HUES64 (cell line): ENCODE data around the gene SLC14A1.
"Not testable (repeated sequence)": the region's sequence is repeated elsewhere in the genome, so short reads cannot be mapped to it uniquely, and the experiment has no call there.

ENCODE experiments used
- H3K27ac ChIP-seq: 2 replicates; pipeline ENCODE4 v1.7.0; 2013; ENCODE audit warnings: low read depth, low read length, inconsistent platforms
- H3K27me3 ChIP-seq: 2 replicates; pipeline ENCODE4 v1.6.1; 2013; ENCODE audit warnings: mild to moderate bottlenecking, low read length; ENCODE audit not compliant: insufficient read depth
- H3K36me3 ChIP-seq: 2 replicates; pipeline ENCODE4 v1.6.1; 2013; ENCODE audit warnings: mild to moderate bottlenecking, low read length; ENCODE audit not compliant: insufficient read depth
- H3K4me1 ChIP-seq: 2 replicates; pipeline ENCODE4 v1.6.1; 2013; ENCODE audit warnings: mild to moderate bottlenecking, low read length, moderate library complexity; ENCODE audit not compliant: insufficient read depth
- H3K4me3 ChIP-seq: 2 replicates; pipeline ENCODE4 v1.5.1; 2013; ENCODE audit warnings: mild to moderate bottlenecking, low read length, moderate library complexity
- H3K9ac ChIP-seq: 2 replicates; pipeline ENCODE4 v1.6.1; 2013; ENCODE audit warnings: mild to moderate bottlenecking, low read depth, low read length
- H3K9me3 ChIP-seq: 2 replicates; pipeline ENCODE4 v1.6.1; 2013; ENCODE audit warnings: low read depth, low read length; ENCODE audit not compliant: insufficient read depth
- WGBS: fragments of 150-250, 120-280 bp; methylation state at CpG from one replicate; pipeline ENCODE4 v1.1.7; 2013; ENCODE audit warnings: missing lambda C conversion rate; 5-methylcytosine and 5-hydroxymethylcytosine counted together

SLC14A1 gene

GRCh38 chr18:45757644-45758043, 33.7 kb downstream of the SLC14A1 start:
- peaks cover 14% of the 10 kb centered on the region for H3K4me1 ChIP-seq
- 24% methylated on average over 10 of the region's 11 CpGs for WGBS

GRCh38 chr18:45760462-45761036, 36.6 kb downstream of the SLC14A1 start:
- 18% methylated on average over 5 of the region's 5 CpGs for WGBS
- Histone ChIP-seq H3K36me3 (no peaks in the 10 kb centered on the region), H3K9me3 (no peaks in the 10 kb centered on the region), H3K27me3 (no peaks in the 10 kb centered on the region), H3K4me1 (peaks cover 14% of the 10 kb centered on the region), H3K9ac (no peak overlapping the region), H3K27ac (no peak overlapping the region), H3K4me3 (peak overlapping the region; percentile 38; the same call in 1 of the 2 replicates)

More at GRCh38 chr18:45757644-45758043, 33.7 kb downstream of the SLC14A1 start:
- H3K27me3 ChIP-seq, H3K36me3 ChIP-seq, H3K9me3 ChIP-seq, H3K9ac ChIP-seq, H3K4me3 ChIP-seq: not testable (repeated sequence)
- H3K27ac ChIP-seq = peak overlapping the region; percentile 38; the same call in 1 of the 2 replicates

- no peak overlapping the region for H3K9ac ChIP-seq
- no peak overlapping the region for H3K4me3 ChIP-seq
- H3K27ac ChIP-seq = no peak overlapping the region
- no peaks in the 10 kb centered on the region for H3K9me3 ChIP-seq
- H3K27me3 ChIP-seq = no peaks in the 10 kb centered on the region
- no peaks in the 10 kb centered on the region for H3K36me3 ChIP-seq
- peaks cover 14% of the 10 kb centered on the region for H3K4me1 ChIP-seq
- WGBS = 74% methylated on average over 6 of the region's 6 CpGs
Measured at GRCh38 chr18:45761512-45762114, 37.6 kb downstream of the SLC14A1 start.

GRCh38 chr18:45764000-45764686, 40.2 kb downstream of the SLC14A1 start:
- H3K27ac ChIP-seq = no peak overlapping the region
- H3K4me3 ChIP-seq = no peak overlapping the region
- no peaks in the 10 kb centered on the region for H3K9me3 ChIP-seq
- peaks cover 10% of the 10 kb centered on the region for H3K4me1 ChIP-seq
- H3K27me3 ChIP-seq = no peaks in the 10 kb centered on the region; the same call in 1 of the 2 replicates
- no peak overlapping the region for H3K9ac ChIP-seq
- H3K36me3 ChIP-seq = no peaks in the 10 kb centered on the region
- WGBS = 93% methylated on average over 3 of the region's 3 CpGs

- Histone ChIP-seq H3K9ac (no peak overlapping the region), H3K27me3 (no peaks in the 10 kb centered on the region; the same call in 1 of the 2 replicates), H3K36me3 (no peaks in the 10 kb centered on the region), H3K4me3 (no peak overlapping the region), H3K9me3 (no peaks in the 10 kb centered on the region), H3K4me1 (peaks cover 3% of the 10 kb centered on the region; the same call in 1 of the 2 replicates), H3K27ac (no peak overlapping the region)
- 58% methylated on average over 2 of the region's 2 CpGs for whole genome bisulfite sequencing
Measured at GRCh38 chr18:45765796-45766195, 41.8 kb downstream of the SLC14A1 start.

- Histone ChIP-seq H3K36me3 (no peaks in the 10 kb centered on the region), H3K4me3 (no peak overlapping the region), H3K9ac (no peak overlapping the region), H3K27ac (no peak overlapping the region), H3K4me1 (peaks cover 3% of the 10 kb centered on the region; the same call in 1 of the 2 replicates), H3K27me3 (peaks cover 29% of the 10 kb centered on the region), H3K9me3 (no peaks in the 10 kb centered on the region)
- WGBS = 97% methylated on average over 7 of the region's 8 CpGs
Measured at GRCh38 chr18:45771587-45772480, 47.9 kb downstream of the SLC14A1 start.

GRCh38 chr18:45774065-45774521, 50.1 kb downstream of the SLC14A1 start:
- H3K36me3 ChIP-seq = no peaks in the 10 kb centered on the region
- no peaks in the 10 kb centered on the region for H3K9me3 ChIP-seq
- H3K4me3 ChIP-seq = no peak overlapping the region
- peaks cover 3% of the 10 kb centered on the region; the same call in 1 of the 2 replicates for H3K4me1 ChIP-seq
- H3K9ac ChIP-seq = no peak overlapping the region
- peaks cover 33% of the 10 kb centered on the region for H3K27me3 ChIP-seq
- no peak overlapping the region for H3K27ac ChIP-seq

GRCh38 chr18:45775241-45775676, 51.3 kb downstream of the SLC14A1 start:
- 35% methylated on average over 35 of the region's 35 CpGs for WGBS
- Histone ChIP-seq H3K4me1 (peaks cover 3% of the 10 kb centered on the region; the same call in 1 of the 2 replicates), H3K9me3 (no peaks in the 10 kb centered on the region), H3K9ac (peak overlapping the region; percentile 97), H3K27me3 (peaks cover 33% of the 10 kb centered on the region), H3K4me3 (peak overlapping the region; percentile 98), H3K27ac (peak overlapping the region; percentile 86), H3K36me3 (no peaks in the 10 kb centered on the region)

GRCh38 chr18:45775743-45776142, 51.8 kb downstream of the SLC14A1 start:
- Histone ChIP-seq H3K9ac (peak overlapping the region; percentile 97), H3K27ac (peak overlapping the region; percentile 86)

GRCh38 chr18:45777393-45777792, 53.4 kb downstream of the SLC14A1 start:
- WGBS = 100% methylated on average over 1 of the region's 1 CpG
- Histone ChIP-seq H3K36me3 (no peaks in the 10 kb centered on the region), H3K27me3 (peaks cover 30% of the 10 kb centered on the region), H3K9ac (no peak overlapping the region), H3K4me1 (peaks cover 3% of the 10 kb centered on the region; the same call in 1 of the 2 replicates), H3K4me3 (no peak overlapping the region), H3K27ac (no peak overlapping the region), H3K9me3 (no peaks in the 10 kb centered on the region)

More at GRCh38 chr18:45775743-45776142, 51.8 kb downstream of the SLC14A1 start:
- no peaks in the 10 kb centered on the region for H3K9me3 ChIP-seq
- peaks cover 33% of the 10 kb centered on the region for H3K27me3 ChIP-seq
- H3K36me3 ChIP-seq = no peaks in the 10 kb centered on the region
- H3K4me3 ChIP-seq = peak overlapping the region; percentile 98
- WGBS = 66% methylated on average over 8 of the region's 8 CpGs
- peaks cover 3% of the 10 kb centered on the region; the same call in 1 of the 2 replicates for H3K4me1 ChIP-seq
